22Rv1 (cell line): Measurements from ENCODE around the gene TCF23.

Source experiments
- ZFX ChIP-seq: fragments of 450-650 bp; IDR thresholded peaks from 2 replicates; pipeline ENCODE4 v1.6.1; 2017; ENCODE audit warnings: antibody characterized with exemption, borderline replicate concordance
- TF ChIP-seq, protein P1 (sequence below): fragments of 450-650 bp; IDR thresholded peaks from 2 replicates; pipeline ENCODE4 v1.5.1; 2017; ENCODE audit warnings: mild to moderate bottlenecking

DNA sequence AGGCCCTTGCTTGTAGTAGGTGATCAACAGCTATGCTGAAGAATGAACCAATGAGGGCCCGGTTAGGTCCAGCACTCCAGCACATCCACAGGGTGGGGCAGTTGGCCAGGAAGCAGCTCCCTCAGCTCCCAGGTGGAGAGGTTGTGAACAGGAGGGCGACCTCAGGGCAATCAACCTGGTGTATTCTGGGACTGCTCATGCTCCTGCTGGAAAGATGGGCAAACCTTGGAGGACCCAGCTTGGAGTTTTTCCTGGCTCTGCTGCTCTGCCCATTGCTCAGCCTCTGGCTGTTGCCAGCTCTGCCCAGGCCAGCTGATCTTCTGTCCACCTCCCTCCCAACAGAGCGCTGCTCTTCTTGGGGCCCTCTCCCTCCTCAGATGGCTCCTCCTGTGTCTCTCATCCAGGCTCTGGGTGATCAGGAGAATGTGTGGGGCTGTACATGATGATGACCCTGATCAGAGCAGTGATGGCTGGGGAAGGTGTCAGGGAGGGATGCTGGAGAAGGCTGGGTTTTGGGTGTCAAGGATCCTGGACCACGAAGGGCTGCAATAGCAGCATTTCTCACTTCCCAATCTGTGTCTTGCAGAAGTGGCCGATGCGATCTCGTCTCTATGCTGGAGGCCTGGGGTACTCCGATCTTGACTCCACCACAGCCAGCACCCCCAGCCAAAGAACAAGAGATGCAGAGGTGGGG, 3.4 kb downstream of the TCF23 start:
- TF ChIP-seq, protein P1, sequence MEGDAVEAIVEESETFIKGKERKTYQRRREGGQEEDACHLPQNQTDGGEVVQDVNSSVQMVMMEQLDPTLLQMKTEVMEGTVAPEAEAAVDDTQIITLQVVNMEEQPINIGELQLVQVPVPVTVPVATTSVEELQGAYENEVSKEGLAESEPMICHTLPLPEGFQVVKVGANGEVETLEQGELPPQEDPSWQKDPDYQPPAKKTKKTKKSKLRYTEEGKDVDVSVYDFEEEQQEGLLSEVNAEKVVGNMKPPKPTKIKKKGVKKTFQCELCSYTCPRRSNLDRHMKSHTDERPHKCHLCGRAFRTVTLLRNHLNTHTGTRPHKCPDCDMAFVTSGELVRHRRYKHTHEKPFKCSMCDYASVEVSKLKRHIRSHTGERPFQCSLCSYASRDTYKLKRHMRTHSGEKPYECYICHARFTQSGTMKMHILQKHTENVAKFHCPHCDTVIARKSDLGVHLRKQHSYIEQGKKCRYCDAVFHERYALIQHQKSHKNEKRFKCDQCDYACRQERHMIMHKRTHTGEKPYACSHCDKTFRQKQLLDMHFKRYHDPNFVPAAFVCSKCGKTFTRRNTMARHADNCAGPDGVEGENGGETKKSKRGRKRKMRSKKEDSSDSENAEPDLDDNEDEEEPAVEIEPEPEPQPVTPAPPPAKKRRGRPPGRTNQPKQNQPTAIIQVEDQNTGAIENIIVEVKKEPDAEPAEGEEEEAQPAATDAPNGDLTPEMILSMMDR, result peak; percentile 6; the same call in 1 of the 2 replicates
- no peak for TF ChIP-seq ZFX
